K562 (cell line): ENCODE data around the gene C10orf71.

Experiments used
- CHCHD3 ChIP-seq: fragments of 250-450 bp; sonication (Bioruptor Pico); IDR thresholded peaks from 2 replicates; pipeline ENCODE4 v2.1.2; 2022; ENCODE audit warnings: mild to moderate bottlenecking
- POLR2A ChIP-seq: fragments of 450-650 bp; conservative IDR thresholded peaks from 2 replicates; pipeline ENCODE4 v1.6.1; 2016
- PPARD ChIP-seq: fragments of 250-450 bp; sonication (Bioruptor Pico); IDR thresholded peaks from 2 replicates; pipeline ENCODE4 v1.8.0; 2022; ENCODE audit warnings: inconsistent platforms, mild to moderate bottlenecking, moderate library complexity
- RFX5 ChIP-seq: IDR thresholded peaks from 2 replicates; pipeline ENCODE4 v1.6.1; 2011; ENCODE audit warnings: low read depth, mild to moderate bottlenecking, improper control_type of control experiment, low read length
- SAFB2 ChIP-seq: fragments of 200-400 bp; formaldehyde crosslinking; IDR thresholded peaks from 2 replicates; pipeline ENCODE4 v1.6.1; 2018; ENCODE audit warnings: borderline replicate concordance, low read length, low read depth, moderate library complexity; ENCODE audit not compliant: severe bottlenecking
- SMARCA4 ChIP-seq: fragments of 450-650 bp; IDR thresholded peaks from 2 replicates; pipeline ENCODE4 v1.6.1; 2016
- SP2 ChIP-seq: IDR thresholded peaks from 2 replicates; pipeline ENCODE4 v1.6.1; 2011; ENCODE audit warnings: mild to moderate bottlenecking, low read depth, low read length, moderate library complexity; ENCODE audit not compliant: poor library complexity, severe bottlenecking; ENCODE audit errors: extremely low read depth
- TF ChIP-seq, protein P1 (sequence below): fragments of 250-450 bp; sonication (Bioruptor Pico); IDR thresholded peaks from 2 replicates; pipeline ENCODE4 v1.5.0; 2022; ENCODE audit warnings: mild to moderate bottlenecking
- TF ChIP-seq, protein P2 (sequence below), 3 experiments: IDR thresholded peaks in 2 of 3; conservative IDR thresholded peaks in 1 of 3; 2 replicates each; pipeline ENCODE4 v1.5.1; 2011 to 2012; ENCODE audit warnings: low read length in 3 of 3, mild to moderate bottlenecking in 3 of 3, control low read depth in 2 of 3, improper control_type of control experiment in 1 of 3, inconsistent platforms in 1 of 3, low read depth in 1 of 3, mixed read lengths in 1 of 3, moderate library complexity in 1 of 3; ENCODE audit not compliant: insufficient read depth in 2 of 3

- no peak for TF ChIP-seq PPARD
- TF ChIP-seq, protein P1, sequence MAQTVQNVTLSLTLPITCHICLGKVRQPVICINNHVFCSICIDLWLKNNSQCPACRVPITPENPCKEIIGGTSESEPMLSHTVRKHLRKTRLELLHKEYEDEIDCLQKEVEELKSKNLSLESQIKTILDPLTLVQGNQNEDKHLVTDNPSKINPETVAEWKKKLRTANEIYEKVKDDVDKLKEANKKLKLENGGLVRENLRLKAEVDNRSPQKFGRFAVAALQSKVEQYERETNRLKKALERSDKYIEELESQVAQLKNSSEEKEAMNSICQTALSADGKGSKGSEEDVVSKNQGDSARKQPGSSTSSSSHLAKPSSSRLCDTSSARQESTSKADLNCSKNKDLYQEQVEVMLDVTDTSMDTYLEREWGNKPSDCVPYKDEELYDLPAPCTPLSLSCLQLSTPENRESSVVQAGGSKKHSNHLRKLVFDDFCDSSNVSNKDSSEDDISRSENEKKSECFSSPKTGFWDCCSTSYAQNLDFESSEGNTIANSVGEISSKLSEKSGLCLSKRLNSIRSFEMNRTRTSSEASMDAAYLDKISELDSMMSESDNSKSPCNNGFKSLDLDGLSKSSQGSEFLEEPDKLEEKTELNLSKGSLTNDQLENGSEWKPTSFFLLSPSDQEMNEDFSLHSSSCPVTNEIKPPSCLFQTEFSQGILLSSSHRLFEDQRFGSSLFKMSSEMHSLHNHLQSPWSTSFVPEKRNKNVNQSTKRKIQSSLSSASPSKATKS (CRISPR knock-in tag), result no peak
- TF ChIP-seq SAFB2, result no peak
- TF ChIP-seq POLR2A, result no peak
- TF ChIP-seq SMARCA4, result no peak
- no peak for TF ChIP-seq RFX5
- no peak for TF ChIP-seq CHCHD3 (CRISPR knock-in tag)
- TF ChIP-seq, protein P2, sequence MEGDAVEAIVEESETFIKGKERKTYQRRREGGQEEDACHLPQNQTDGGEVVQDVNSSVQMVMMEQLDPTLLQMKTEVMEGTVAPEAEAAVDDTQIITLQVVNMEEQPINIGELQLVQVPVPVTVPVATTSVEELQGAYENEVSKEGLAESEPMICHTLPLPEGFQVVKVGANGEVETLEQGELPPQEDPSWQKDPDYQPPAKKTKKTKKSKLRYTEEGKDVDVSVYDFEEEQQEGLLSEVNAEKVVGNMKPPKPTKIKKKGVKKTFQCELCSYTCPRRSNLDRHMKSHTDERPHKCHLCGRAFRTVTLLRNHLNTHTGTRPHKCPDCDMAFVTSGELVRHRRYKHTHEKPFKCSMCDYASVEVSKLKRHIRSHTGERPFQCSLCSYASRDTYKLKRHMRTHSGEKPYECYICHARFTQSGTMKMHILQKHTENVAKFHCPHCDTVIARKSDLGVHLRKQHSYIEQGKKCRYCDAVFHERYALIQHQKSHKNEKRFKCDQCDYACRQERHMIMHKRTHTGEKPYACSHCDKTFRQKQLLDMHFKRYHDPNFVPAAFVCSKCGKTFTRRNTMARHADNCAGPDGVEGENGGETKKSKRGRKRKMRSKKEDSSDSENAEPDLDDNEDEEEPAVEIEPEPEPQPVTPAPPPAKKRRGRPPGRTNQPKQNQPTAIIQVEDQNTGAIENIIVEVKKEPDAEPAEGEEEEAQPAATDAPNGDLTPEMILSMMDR (IDR thresholded peaks at IDR 0.05 in 2 of 3, conservative IDR thresholded peaks at IDR 0.05 in 1 of 3; ENCODE audit: insufficient read depth in 2 of 3, low read depth in 1 of 3, low read length in 3 of 3), result no peak
- no peak for TF ChIP-seq SP2
Observed at GRCh38 chr10:49272251-49273081, 26.5 kb upstream of the C10orf71 start.
